Nucleus accumbens (tissue), 56 donors: ENCODE measurements around the gene TRAPPC2.
"Not testable (repeated sequence)": the region's sequence is repeated elsewhere in the genome, so short reads cannot be mapped to it uniquely, and the experiment has no call there.

Source experiments
- DNase-seq, 56 donors: peaks; one replicate each; lab custom pipeline; 2025; lab: John Stamatoyannopoulos, UW

Gene TRAPPC2

DNA sequence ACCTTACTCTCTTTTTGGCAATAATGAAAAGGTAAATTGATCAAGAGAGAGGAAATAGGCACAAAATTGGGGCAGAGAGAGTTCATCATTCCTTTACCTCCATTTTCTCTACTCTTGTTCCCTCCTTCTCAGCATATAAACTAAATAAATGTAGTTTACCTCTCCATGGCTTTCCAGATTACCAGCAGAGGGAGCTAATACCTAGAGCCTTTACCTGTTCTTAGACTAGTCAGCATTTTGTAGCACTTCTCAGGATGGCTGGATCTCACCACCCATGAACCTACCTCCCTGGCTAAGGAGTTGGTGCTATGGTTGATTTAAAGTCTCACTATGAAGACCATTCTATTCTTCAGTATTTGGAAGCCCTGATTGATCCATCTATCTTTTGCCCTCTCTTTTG is 15.8 kb upstream of the TRAPPC2 start:
- DNase-seq, result peak in 1 of 56 donors; percentile 12

DNA sequence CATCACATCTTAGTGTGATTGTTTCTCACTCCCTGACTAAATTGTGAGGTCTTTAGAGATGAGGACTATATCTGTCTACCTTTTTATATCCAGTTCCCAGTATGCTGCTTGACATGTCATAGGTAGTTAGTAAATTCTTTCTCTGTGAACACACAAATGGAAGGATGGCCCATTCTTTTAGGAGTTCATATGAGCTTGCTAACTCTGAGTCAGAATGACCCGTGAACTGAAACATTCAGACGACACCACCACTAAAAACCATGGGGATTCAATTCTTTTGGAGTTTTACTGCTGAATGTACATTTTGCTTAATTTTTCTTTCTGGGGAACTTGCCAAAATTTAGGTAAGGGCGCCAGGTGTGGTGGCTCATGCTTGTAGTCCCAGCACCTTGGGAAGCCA is 14.1 kb upstream of the TRAPPC2 start:
- DNase-seq, result no peak

DNA sequence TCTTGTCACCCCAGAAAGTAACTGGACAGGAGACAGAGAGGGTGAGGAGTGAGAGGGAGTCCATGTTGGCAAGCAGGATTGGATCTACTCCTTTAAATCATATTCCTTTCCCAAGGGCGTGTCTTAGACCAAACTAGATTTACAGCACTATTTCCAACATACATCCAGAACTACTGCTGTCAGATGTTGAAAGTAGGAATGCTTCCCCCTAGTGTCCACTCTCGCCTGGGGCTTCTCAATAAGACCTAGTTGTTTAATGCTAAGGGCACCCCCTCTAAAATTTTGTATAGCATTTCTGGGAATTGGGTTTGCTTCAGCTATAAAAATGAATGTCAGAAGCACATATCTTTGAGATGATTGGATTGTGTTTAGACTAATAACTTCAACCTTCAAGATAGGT is 13.4 kb upstream of the TRAPPC2 start:
- DNase-seq, result peak in 12 of 56 donors; percentile 4 to 57 (median 12)

DNA sequence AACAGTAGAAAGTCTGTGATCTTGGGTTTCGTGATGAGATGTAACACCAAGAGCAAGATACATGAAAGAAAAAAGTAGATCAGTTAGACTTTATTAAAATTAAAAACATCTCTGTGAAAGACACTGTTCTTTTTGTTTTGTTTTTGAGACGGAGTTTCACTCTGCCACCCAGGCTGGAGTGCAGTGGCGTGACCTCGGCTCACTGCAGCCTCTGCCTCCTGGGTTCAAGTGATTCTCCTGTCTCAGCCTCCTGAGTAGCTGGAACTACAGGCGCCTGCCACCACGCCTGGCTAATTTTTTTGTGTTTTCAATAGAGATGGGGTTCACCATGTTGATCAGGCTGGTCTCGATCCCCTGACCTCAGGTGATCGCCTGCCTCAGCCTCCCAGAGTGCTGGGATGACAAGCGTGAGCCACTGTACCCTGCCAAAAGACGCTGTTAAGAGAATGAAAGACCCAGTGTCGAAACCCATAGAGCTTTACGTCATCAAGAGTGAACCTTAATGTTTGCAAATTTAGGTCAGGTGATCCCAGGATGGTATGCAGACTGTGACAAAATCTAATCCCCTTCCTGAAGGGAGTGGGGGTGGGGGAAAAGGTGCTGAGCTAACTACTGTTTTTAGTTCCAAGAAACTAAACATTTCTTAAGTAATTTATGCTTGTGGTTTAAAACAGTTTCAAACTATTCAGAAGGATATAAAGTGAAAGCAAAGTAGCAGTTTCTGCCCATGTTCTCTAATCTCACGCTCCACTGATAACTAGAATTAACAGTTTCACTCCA is 8.2 kb upstream of the TRAPPC2 start:
- DNase-seq, result no peak

DNA sequence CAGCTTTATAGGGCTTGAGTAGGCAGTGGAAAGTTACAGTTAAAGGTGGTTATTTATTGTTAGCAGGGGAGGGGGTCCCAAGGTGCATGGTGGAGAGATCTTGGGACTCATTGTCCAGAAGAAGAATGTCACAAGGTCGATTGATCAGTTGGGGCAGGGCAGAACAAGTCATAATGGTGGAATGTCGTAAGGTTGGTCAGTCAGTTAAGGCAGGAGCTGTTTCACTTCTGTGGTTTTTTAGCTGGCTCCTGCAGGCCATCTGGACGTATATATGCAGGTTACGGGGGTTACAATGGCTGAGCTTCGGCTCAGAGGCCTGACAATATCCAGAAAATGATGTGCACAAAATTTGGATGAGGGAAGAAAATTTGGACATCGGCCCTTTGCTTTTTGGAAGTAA is 7.3 kb upstream of the TRAPPC2 start:
- no peak for DNase-seq

DNA sequence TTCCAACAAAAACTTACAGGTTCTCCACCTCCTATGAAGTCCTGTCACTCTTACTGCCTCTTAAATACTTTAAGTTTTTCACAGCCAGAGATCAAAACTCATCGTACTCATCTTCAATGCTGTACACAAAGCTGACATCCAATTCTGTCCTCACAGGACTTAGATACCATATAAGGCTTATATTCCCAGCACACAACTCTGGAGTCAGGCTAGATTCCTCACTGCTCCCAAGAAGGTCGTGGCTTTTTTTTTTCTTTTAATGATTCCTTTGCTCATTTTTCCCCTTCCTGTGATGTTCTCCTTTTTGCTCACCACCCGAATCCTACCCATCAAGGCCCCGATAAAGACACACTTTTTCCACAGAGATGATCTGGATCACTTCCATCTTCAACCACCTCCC is 914 bp downstream of the TRAPPC2 start:
- no peak for DNase-seq

DNA sequence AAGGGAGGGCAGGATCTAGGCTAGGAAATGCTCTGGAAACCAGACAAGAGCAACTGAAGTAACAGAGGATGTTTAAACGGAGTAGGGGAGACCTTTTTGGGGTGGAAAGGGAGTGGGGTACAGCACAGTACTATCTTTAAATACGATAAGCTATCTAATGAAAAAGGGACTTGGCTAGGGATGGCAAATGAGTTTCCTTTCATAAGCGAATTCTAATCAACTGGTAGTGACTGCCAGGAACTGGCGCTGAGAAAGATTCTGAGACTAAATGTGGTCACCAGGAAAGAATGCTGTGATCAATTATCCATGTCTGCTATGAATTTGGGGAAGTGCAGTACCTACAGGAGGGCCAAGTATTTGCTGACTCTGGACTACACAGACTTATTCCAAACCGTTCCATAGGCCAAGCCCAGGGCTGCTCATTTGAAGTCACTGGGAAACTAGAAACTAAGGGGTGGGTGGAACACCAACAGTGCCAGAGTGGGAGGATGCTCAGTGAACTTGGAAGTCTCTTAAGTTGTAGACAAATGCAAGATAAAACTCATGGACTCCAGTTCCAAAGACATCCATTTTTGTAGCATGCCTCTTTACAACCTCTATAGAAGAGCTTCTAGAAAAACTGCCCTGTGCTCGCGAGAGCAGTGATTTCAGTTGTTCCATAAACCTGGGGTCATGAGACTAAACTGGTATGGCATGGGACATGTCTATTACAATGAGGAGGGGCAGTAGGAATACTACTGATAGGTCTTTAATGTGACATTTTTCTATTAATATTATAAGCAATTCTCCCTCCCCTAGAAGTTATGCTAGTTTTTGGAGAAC is 2.0 kb downstream of the TRAPPC2 start:
- no peak for DNase-seq

DNA sequence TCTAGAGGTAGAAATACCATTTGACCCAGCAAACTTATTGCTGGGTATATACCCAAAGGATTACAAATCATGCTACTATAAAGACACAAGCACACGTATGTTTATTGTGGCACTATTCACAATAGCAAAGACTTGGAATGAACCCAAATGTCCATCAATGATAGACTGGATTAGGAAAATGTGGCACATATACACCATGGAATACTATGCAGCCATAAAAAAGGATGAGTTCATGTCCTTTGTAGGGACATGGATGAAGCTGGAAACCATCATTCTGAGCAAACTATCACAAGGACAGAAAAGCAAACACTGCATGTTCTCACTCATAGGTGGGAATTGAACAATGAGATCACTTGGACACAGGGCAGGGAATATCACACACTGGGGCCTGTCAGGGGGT is 3.9 kb downstream of the TRAPPC2 start:
- not testable (repeated sequence) for DNase-seq

DNA sequence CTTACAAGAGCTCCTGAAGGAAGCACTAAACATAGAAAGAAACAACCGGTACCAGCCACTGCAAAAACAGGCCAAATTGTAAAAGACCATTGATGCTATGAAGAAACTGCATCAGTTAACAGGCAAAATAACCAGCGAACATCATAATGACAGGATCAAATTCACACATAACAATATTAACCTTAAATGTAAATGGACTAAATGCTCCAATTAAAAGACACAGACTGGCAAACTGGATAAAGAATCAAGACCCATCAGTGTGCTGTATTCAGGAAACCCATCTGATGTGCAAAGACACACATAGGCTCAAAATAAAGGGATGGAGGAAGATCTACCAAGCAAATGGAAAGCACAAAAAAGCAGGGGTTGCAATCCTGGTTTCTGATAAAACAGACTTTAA is 7.8 kb downstream of the TRAPPC2 start:
- DNase-seq, result not testable (repeated sequence)

DNA sequence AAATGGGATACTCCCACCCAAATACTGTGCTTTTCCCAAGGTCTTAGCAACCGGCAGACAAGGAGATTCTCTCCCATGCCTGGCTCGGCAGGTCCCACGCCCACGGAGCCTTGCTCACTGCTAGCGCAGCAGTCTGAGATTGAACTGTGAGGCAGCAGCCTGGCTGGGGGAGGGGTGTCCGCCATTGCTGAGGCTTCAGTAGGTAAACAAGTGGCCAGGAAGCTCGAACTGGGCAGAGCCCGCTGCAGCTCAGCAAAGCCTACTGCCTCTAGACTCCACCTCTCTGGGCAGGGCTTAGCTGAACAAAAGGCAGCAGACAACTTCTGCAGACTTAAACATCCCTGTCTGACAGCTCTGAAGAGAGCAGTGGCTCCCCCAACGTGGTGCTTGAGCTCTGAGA is 9.5 kb downstream of the TRAPPC2 start:
- DNase-seq, result peak in 8 of 56 donors; percentile 1 to 22 (median 6)

DNA sequence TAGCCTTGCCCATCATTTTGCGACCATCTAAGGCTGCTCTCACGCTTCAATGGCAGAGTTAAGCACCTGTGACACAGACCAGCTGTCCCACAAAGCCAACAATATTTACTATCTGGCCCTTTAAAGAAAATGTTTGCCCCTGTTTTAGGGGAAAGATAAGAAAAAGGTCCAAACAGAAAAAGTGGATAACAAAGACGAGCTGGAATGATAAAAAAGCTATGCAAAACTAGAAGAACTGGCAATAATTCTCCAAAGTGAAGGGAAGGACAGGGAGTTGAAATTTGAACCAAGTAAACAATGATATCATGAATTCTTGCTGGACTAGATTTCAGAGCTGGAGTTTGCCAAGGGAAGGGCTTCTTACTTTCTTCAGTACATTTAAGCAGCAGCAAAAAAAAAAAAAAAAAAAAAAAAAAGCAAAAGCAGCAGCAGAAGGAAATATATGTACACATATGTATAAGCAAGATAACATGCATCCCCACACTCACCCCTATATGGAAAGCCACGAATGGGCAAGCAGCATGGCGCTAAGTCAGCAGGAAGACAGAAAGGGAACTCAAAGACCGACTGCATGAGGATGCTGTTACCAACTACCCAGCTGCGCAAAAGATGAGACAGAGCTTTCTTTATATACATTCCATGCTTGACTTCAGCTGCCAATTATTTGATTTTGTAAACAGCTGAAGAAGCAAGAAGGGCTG is 12.5 kb downstream of the TRAPPC2 start:
- peak in 1 of 56 donors; percentile 7 for DNase-seq

DNA sequence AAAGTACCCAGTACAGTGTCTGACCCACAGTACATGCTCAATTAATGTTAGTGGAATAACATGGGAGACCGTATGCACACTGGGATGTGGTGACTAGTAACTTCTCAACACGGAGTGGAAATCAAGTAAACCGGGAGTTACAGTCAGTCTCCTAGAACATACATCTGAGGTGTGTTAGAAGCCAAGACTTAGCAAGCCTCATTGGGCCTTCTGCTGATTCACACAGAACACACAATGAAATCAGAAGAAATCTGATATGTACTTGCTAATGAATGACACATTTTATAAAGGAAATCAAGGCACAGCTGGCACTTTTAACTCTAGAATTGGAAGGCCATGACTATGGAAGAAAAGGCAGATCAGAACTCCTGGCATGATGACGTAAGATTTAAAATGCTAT is 13.0 kb downstream of the TRAPPC2 start:
- DNase-seq, result no peak

DNA sequence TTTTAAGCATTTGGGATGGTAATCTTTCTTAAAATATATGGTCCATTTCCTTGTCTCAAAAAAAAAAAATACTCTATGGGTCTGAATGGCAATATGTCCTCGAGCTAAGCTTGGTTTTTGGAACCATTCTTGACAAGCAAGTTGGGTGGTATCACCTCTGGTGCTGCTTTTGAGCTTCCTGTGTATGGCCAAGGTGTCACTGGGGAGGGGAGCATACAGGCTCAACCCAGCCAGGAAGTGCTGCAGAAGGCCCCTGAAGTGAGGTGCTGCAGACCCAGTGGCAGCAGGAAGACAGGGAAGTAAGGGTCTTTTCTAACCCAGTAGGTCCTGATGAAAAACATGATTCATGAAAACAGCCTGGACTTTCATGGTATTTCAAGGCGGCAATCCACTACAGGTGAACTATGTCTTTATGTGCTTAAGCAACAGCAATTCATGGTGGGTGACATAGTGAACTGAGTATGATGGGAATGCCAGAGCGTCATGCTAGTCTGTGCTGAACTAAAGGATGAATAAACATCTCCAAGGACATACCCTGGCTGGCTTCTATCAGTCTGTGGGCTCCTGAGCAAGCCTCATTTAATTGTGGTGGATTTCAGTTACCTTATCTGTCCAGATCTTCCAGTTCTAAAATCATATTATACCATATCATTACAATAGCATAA is 15.1 kb downstream of the TRAPPC2 start:
- no peak for DNase-seq

DNA sequence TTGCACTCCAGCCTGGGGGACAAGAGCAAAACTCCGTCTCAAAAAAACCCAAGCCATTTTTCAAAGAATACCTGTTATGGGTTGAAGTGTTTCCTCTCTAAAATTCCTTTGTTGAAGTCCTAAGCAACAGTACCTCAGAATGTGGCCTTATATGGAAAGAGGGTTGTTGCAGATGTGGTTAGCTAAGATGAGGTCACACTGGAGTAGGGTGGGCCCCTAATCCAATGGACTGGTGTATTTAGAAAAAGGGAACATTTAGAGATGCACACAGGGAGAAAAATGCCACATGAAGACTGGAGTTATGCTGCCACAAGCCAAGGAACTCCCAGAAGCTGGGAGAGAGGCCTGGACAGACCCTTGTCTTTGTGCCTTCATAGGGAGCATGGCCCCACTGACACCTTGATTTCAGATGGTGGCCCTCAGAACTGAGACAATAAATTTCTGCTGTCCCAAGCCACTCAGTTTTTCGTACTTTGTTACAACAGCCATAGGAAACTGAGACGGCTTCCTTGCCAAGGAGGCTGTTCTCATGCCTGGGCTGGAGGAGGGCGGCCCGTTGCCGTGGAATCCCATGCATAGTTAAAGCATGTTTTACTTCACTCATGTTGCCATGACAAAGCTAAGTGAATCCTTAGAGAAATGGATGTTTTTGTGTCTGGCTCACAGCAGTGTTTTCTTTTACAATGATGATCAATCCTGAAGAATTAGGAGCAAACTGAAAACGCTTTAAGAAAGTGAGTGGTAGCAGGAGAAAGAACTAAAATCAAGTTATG is 16.5 kb downstream of the TRAPPC2 start:
- DNase-seq, result peak in 16 of 56 donors; percentile 0 to 32 (median 4)

DNA sequence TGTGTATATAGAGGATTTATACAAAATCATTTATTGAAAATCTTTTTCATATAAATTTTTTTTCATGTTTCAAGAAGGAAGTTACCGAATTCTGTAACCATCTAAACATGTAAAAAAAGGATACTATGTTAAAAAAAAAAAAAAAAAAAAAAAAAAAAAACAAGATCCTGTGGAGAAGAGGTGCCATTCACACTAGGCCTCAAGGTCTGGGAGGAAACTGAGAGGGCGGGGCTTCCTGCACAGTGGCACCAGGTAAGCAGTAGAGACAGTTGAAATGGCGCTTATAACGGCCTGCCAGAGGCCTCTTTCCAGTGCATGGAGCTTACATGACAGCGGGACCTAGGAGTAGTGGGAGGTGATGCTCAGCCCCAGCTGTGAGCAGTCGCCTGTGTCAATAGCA is 17.5 kb downstream of the TRAPPC2 start:
- no peak for DNase-seq

DNA sequence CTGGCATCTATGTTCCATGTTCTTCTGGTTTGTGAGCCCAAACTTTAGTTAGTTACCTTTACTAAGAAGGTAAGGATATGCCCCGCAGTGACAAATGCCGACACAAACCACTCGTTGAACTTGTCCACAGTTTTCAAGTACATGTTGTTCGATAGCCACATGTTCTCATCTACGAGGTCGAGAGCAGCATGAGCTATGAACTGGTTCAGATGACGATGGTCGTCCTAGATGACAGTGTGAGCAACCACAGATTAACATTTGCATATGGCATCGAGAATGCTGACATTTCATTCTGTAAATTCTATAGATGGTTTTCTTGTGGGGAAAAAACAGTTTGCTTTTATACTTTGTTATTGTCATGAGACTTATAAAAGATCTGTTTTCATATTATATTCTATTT is 18.0 kb downstream of the TRAPPC2 start:
- DNase-seq, result no peak

DNA sequence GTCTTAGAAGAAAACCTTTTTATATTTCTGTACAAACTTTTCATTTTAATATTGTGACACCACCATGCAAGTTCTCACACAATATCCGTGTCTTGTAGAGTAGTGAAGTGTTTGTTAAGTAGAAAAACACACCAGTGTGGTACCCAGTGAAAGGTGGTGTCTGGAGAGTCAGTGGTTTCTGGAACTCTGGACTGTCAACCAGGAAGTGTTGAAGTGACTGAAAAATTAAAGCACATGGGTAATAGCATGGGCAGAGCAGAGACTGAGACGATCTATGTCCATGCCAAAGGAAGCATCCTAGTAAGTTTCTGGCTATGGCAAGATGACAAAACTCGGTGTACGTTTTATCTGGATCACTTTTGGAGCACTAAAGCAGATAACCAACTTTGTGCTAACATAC is 23.3 kb downstream of the TRAPPC2 start:
- DNase-seq, result no peak

DNA sequence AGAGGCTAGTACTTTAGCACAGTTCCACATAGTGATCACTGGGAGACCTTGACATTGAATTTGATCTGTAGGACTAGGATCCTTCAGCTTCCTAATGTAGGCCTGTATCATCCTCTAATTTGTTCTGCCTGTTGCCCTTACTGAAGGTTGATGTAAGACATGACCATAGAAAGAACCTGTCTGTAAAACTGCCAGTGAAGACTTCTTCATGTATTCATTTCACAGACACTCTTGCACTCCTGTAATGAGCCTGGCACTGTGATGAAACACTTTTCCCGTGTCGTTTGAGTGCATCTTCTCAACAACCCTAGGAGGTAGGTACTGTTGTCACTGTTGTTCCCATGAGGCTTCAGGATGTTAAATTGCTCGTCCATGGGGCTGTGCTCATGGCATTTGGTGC is 30.8 kb downstream of the TRAPPC2 start:
- DNase-seq, result no peak

DNA sequence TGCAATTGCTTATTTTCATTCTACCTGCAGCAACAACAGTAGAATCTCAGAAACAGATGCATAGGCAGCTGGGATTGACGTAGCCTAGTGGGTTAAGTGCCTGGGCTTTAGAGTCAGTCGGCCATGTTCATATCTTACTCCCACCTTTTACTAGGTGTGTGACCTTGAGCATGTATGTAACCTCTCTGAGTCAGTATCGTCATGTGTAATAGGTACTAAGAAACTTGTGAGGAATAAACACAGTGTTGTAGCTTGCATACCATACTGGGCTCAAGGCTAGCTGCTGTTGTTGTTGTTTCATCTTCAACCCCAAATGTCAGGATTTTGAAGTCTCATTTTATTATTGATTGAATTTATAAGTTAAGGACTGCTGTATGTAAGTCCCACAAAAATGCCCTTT is 31.3 kb downstream of the TRAPPC2 start:
- DNase-seq, result no peak
